Stimulated activated CD4-positive, alpha-beta T cell treated with anti-CD3 and anti-CD28 coated beads, Interleukin-1b, Interleukin-23, amount 100 ng/mL, for 4 hours (primary cell): ENCODE results near the gene MNAT1.
"Not testable (repeated sequence)": the region's sequence is repeated elsewhere in the genome, so short reads cannot be mapped to it uniquely, and the experiment has no call there.

Experiments used
- DNase-seq, 2 donors: peaks; one replicate each; pipeline ENCODE4 v3.0.0-alpha.2; 2020; ENCODE audit warnings: low read depth in 2 of 2

The MNAT1 gene

DNA sequence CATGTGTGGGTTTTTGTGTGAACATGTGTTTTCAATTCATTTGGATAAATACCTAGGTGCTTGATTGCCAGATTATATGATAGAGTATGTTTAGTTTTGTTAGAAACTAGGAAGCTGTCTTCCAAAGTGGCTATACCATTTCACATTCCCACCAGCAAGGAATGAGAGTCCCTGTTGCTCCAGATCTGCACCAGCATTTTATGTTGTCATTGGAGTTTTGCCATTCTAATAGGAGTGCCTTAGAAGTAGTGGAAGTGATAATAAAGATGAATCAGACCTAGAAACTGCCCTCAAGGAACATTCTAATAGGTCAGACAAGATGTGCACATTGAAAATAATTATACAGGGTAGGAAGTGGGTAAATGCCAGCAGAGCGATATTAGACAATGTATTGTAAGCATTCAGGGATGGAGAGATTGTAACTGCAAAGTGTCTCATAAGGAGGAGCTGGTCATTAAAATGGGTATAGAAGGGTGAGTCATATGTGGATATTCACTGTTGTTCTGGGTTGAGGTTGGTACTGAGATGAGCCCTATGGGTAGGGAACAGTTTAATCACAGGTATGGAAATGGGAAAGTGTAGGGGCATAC is 71.4 kb downstream of the MNAT1 start:
- DNase-seq, result no peak

GRCh38 chr14:60807247-60807646 is 72.7 kb downstream of the MNAT1 start:
- no peak for DNase-seq

DNA sequence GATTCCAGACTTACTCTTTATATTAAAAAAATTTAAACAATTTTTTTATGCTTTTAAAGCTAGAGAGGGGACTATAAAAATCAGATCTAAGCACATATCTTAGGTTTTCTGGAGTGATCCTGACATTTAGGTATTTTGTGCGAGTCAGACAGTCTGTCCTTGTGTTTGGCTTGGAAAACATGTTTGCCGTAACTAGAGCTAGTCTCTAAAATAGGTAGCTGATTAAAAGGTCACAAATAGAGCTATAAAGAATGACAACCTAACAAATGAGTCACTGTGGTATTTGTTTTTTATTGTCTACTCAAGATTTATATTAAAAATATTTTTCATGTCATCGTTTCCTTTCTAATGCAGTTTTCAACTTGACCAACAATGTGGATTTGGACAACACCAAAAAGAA is 73.4 kb downstream of the MNAT1 start:
- no peak for DNase-seq

DNA sequence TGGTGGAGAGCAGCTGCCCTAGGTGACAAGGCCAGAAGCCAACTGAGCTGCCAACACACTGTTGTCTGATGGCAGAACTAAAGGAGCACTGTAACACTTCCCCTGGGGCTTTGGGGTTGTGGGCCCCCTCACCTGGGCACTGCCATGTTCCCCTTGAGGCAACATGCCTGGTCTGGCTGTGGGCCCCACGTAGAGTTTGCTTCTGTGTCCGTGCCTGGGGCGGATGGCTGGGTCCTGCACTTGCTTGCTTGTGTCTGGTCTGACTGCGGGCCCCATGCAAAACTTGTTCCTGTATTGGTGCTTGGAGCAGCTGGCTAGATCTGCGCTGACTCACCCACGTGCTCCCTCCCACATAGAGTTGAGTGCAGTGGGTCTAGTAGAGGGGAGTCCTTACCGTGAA is 78.4 kb downstream of the MNAT1 start:
- DNase-seq, result no peak

- no peak for DNase-seq
These were observed 80.8 kb downstream of the MNAT1 start for GRCh38 chr14:60815371-60815770.

- no peak for DNase-seq
These were observed 82.6 kb downstream of the MNAT1 start for GRCh38 chr14:60817113-60817512.

DNA sequence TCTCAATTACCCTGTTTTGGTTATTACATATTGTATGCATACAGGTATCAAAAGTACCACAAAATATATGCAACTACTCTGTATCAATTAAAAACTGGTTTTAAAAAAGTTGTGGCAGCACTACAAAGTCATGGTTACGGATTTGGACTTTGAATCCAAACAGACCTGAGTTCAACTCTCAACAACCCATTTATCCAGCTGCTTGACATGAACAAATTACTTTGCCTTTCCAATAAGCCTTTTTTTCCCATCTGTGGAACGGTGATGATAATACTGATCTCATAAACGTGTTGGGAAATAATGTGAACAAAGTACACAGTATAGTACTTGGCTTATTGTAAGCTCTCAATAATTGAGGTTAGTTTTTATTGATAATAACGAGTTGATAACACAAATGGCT is 85.0 kb downstream of the MNAT1 start:
- DNase-seq, result no peak

- no peak for DNase-seq
These were observed 104.0 kb downstream of the MNAT1 start for GRCh38 chr14:60838601-60839000.

DNA sequence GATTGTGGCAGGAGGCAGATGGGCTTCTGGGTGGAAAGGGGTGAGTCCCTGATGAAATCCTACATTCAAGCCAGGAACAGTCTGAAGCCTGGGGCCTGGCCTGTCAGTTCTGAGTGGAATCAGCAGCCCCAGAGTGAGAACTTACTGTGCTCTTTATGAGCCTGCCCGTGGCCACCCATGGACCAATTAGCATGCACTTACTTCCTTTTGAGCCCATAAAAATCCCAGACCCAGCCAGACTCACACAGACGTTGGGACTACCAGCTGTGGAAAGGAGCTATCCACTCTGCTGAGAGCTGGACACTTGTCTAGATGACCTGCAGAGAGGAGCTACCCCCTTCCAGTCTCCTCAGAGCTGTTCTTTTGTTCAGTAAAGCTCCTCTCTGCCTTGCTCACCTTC is 104.5 kb downstream of the MNAT1 start:
- no peak for DNase-seq

GRCh38 chr14:60839657-60840056 is 105.1 kb downstream of the MNAT1 start:
- no peak for DNase-seq

DNA sequence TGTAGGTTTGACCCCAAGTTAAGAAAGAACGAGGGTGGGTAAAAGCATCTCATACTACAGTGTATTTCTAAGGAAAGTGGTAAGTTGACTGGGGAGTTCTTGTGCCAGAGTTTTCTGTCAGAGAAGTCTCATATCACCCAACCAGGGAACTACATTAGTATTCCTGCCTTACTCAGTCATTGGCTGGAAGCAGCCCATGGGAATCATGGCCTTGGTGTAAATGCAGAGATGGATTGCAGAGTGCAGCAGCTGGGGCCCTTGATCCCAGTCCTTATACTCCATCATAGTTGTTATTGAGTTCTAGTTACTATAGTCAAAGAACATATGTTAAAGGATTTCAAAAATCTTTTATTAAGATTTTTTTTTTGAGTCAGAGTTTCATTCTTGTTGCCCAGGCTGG is 105.8 kb downstream of the MNAT1 start:
- DNase-seq, result no peak

GRCh38 chr14:60845523-60845922 is 111.0 kb downstream of the MNAT1 start:
- DNase-seq, result no peak

GRCh38 chr14:60848066-60848465 is 113.5 kb downstream of the MNAT1 start:
- no peak for DNase-seq

DNA sequence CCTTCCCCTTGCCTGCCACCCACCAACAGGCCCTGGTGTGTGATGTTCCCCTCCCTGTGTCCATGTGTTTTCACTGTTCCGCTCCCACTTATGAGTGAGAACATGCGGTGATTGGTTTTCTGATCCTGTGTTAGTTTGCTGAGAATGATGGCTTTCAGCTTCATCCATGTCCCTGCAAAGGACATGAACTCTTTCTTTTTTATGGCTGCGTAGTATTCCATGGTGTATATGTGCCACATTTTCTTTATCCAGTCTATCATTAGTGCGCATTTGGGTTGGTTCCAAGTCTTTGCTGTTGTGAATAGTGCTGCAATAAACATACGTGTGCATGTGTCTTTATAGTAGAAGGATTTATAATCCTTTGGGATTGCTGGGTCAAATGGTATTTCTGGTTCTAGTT is 117.1 kb downstream of the MNAT1 start:
- not testable (repeated sequence) for DNase-seq

GRCh38 chr14:60856111-60856510 is 121.5 kb downstream of the MNAT1 start:
- DNase-seq, result no peak

GRCh38 chr14:60859525-60859924 is 125.0 kb downstream of the MNAT1 start:
- DNase-seq, result no peak

GRCh38 chr14:60861545-60862140 is 127.1 kb downstream of the MNAT1 start:
- no peak for DNase-seq

- DNase-seq, result no peak
These were observed 127.7 kb downstream of the MNAT1 start for GRCh38 chr14:60862283-60862682.

DNA sequence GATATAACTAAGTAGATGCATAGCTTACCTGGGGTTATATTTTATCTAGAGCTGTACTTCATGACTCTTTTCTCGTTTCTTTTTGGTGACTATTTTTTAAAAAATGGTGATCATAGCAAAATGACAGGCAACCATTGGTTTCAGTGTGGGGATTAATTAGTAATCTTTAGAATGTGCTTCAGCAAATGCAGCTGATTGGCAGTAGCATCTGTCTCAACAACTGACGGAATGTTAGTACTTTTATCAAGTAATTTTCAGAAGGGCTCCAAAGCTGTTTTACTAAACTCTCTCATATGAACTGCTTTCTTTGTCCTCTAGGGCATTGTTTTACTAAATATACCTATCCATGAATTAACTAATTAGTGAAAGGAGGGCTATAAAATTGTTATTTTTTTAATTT is 128.7 kb downstream of the MNAT1 start:
- no peak for DNase-seq

DNA sequence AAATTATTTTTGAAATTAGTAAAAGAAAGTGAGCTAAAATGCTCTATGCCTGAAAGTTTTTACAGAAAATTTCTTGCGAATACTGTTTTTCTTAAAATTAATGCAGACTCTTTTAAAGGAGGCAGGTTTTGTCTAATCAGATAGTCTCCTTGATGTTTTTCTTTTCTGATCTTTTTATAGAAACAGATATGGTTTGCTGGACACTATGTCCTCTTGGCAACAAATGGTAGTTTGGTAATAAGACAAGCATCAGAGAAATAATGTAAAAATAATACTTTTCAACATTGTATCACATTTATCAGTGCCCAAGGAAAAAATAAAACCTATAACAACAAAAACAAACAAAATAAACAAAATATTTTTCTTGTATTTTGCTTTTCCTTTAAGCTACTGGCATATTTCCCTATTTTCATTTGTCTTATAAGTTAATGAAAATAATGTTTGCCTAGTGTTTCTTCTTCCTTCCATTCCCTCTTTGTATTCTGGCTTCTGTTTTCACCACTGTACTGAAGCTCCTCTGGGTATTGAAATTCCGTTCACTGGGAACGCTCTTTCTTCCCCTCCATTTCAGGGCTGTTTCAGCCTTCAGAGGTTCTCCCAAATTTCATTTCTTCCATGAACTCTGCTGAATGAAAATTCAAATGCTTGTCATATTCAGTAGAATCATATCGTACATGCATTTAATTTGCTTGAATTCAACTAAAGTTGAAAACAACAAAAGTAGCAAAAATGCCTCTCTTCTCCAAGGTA is 131.0 kb downstream of the MNAT1 start:
- DNase-seq, result no peak

GRCh38 chr14:60867503-60868172 is 133.1 kb downstream of the MNAT1 start:
- no peak for DNase-seq

- DNase-seq, result no peak
These were observed 143.6 kb downstream of the MNAT1 start for GRCh38 chr14:60878121-60878520.

GRCh38 chr14:60878536-60878935 is 144.0 kb downstream of the MNAT1 start:
- no peak for DNase-seq
